ENCODE data around the gene DNAJC3. TPM values are rescaled to one million over a fixed set of nuclear protein-coding genes. Genes with fewer than 3 reads are reported as not detected.

The DNAJC3 gene
- total RNA-seq, 1 donor from 2014 or later = 18.3 TPM

DNA sequence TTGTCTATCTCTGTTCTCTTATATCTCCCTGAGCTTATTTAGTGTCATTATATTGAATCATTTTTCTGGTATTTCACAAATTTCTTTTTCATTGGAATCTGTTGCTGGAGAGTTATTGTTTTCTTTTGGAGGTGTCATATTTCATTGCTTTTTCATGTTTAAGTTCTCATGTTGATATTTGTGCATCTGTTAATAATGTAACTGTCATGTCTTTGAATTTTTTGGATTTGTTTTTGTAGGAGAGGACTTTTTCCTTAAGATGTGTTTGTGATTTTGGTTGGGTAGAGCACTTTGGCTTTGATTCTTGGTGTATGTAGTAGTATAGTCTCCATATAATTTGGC is 64.0 kb downstream of the DNAJC3 start:
- Mint-ChIP-seq H3K27me3 (ENCODE audit: low read depth) (no peaks in the 10 kb centered on the region), H3K4me1 (peaks cover 11% of the 10 kb centered on the region), H3K27ac (ENCODE audit: unreplicated experiment) (no peak overlapping the region)

DNA sequence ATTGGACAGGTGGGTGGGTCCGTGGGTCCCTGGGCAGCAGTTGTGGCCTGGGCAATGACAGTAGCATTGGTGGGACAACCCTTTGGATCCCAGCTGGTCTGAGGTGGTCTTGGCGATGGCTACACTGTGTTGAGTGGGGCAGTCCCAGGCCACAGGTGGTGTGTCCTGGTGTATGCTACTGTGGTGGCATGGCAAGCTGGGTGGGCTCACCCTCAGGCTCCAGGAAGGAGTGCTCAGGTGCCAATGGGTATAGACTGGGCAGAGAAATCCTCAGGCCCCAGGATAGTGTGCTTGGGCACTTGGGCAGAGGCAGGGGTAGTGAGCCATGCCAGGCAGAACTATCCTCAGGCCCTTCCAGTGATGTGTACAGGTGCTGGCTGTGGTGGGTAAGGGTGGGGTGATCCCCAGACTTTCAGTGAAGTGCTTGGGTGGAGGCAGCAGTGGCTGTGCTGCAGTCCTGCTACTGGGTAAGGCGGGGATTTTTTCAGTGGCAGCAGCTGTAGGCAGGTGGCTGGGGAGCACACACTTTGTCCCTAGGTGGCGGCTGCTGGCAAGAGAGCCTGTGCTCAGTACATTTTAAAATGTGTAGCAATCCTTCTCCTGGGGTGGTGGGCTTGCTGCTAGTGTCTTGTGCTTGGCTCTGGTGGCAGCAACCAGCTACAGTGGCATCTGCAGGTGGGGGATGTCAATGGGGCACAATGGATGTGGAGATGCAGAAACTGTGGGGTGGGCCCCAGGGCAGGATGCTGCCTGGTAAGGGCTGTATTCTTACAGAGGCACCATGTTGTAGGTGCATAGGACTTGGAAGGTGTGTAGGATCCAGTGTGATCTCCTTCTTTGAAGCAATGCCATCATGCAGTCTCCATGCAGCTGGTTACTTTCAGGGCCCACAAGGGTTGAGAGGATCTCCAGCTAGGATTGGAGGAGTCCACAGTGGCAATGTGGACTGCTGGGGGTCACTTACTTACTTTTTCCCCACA is 64.9 kb downstream of the DNAJC3 start:
- TF ChIP-seq, protein P1, sequence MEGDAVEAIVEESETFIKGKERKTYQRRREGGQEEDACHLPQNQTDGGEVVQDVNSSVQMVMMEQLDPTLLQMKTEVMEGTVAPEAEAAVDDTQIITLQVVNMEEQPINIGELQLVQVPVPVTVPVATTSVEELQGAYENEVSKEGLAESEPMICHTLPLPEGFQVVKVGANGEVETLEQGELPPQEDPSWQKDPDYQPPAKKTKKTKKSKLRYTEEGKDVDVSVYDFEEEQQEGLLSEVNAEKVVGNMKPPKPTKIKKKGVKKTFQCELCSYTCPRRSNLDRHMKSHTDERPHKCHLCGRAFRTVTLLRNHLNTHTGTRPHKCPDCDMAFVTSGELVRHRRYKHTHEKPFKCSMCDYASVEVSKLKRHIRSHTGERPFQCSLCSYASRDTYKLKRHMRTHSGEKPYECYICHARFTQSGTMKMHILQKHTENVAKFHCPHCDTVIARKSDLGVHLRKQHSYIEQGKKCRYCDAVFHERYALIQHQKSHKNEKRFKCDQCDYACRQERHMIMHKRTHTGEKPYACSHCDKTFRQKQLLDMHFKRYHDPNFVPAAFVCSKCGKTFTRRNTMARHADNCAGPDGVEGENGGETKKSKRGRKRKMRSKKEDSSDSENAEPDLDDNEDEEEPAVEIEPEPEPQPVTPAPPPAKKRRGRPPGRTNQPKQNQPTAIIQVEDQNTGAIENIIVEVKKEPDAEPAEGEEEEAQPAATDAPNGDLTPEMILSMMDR (conservative IDR thresholded peaks at IDR 0.05) = no peak
- peak overlapping the region; percentile 84 for H3K4me3 Mint-ChIP-seq

More for the DNA sequence above, 64.0 kb downstream of the DNAJC3 start:
- peaks cover 7% of the 10 kb centered on the region for H3K9me3 Mint-ChIP-seq
- H3K4me3 Mint-ChIP-seq = peak overlapping the region; percentile 84
- TF ChIP-seq, protein P1 (conservative IDR thresholded peaks at IDR 0.05) = no peak
- DNase-seq (ENCODE audit: low read depth, low spot score) = no peak
- peaks cover 13% of the 10 kb centered on the region for H3K36me3 Mint-ChIP-seq (ENCODE audit: low read depth)

DNA sequence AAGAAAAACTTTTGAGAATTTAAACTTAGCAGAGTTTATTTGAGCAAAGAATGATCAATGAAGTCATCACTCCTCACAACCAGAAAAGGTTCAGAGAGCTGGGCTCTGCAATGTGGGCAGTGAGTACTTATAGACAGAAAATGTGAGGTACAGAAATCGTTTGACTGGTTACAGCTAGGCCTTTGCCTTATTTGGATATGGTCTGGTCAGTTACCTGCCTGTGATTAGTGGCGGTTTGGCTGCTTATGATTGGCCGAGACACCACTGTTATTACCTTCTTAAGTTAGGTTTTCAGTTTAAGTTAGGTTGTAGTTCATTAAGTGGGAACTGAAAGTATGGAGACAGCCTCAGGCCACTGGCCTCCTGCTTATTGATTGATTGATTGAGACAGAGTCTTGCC is 66.3 kb downstream of the DNAJC3 start:
- Mint-ChIP-seq H3K9me3 (peaks cover 7% of the 10 kb centered on the region), H3K27ac (ENCODE audit: unreplicated experiment) (no peak overlapping the region), H3K4me3 (no peak overlapping the region), H3K4me1 (peaks cover 11% of the 10 kb centered on the region), H3K27me3 (ENCODE audit: low read depth) (no peaks in the 10 kb centered on the region), H3K36me3 (ENCODE audit: low read depth) (peaks cover 13% of the 10 kb centered on the region)
- DNase-seq (ENCODE audit: low read depth, low spot score) = no peak
- TF ChIP-seq, protein P1 (conservative IDR thresholded peaks at IDR 0.05) = no peak

More for the DNA sequence above, 64.9 kb downstream of the DNAJC3 start:
- Mint-ChIP-seq H3K27me3 (ENCODE audit: low read depth) (no peaks in the 10 kb centered on the region), H3K4me1 (peaks cover 11% of the 10 kb centered on the region), H3K27ac (ENCODE audit: unreplicated experiment) (no peak overlapping the region), H3K9me3 (peaks cover 7% of the 10 kb centered on the region), H3K36me3 (ENCODE audit: low read depth) (peaks cover 13% of the 10 kb centered on the region)
- DNase-seq (ENCODE audit: low read depth, low spot score) = no peak

DNA sequence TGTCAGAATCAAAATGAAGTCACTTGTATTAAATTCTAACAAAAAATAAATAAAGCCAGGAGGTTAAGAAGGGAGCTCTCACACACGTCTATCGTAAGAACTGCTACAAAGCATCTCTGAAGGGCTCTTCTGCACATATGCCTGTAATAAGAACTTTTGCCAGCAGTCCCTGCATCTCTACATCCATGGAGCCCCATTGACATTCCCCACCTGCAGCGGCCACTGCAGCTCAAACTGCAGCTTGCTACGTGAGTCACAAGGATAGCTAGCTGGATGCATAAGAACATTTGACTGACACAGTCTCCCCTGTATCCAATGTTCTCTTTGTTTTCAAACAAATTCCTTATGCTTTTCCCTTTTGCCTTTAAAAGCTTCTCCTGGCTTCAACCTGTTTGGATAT is 68.3 kb downstream of the DNAJC3 start:
- no peak for DNase-seq (ENCODE audit: low read depth, low spot score)
- H3K9me3 Mint-ChIP-seq = peaks cover 7% of the 10 kb centered on the region
- H3K4me3 Mint-ChIP-seq = no peak overlapping the region
- no peaks in the 10 kb centered on the region for H3K27me3 Mint-ChIP-seq (ENCODE audit: low read depth)
- peaks cover 11% of the 10 kb centered on the region for H3K4me1 Mint-ChIP-seq
- TF ChIP-seq, protein P1 (conservative IDR thresholded peaks at IDR 0.05) = no peak
- H3K36me3 Mint-ChIP-seq (ENCODE audit: low read depth) = peaks cover 10% of the 10 kb centered on the region
- H3K27ac Mint-ChIP-seq (ENCODE audit: unreplicated experiment) = no peak overlapping the region

DNA sequence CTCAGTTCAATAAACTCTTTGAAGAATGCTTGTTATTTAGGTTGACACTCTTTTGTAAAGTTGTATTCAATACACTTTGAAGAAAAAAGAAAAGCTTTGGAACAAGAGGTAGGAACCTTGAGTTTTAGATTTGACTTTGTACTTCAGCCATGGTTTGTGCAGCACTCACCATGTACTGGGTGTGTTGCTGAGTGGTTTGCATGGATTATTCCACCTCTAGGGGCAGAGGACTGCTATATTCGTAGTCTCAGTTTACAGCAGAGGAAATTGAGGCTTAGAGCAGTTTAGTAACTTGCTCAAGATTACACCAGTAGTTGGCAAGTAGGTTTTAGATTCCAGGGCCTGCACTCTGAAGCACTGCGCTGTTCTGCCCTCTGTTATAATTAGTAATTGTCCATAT is 68.8 kb downstream of the DNAJC3 start:
- Mint-ChIP-seq H3K27ac (ENCODE audit: unreplicated experiment) (no peak overlapping the region), H3K9me3 (peaks cover 6% of the 10 kb centered on the region), H3K27me3 (ENCODE audit: low read depth) (no peaks in the 10 kb centered on the region), H3K4me1 (peaks cover 10% of the 10 kb centered on the region), H3K4me3 (no peak overlapping the region), H3K36me3 (ENCODE audit: low read depth) (peaks cover 9% of the 10 kb centered on the region)
- TF ChIP-seq, protein P1 (conservative IDR thresholded peaks at IDR 0.05) = peak; percentile 36
- no peak for DNase-seq (ENCODE audit: low read depth, low spot score)
